ENCODE data around the gene FLT1. TPM values are rescaled to one million over a fixed set of nuclear protein-coding genes. Genes with fewer than 3 reads are reported as not detected.

FLT1 gene
- total RNA-seq, 4 donors from 2014 or later, result 19.3 to 48.6 (median 24.4) TPM

- Histone ChIP-seq H3K27me3 (no peaks in the 10 kb centered on the region), H3K9me3 (no peaks in the 10 kb centered on the region), H3K4me1 (no peaks in the 10 kb centered on the region), H3K36me3 (no peaks in the 10 kb centered on the region), H3K4me3 (no peak overlapping the region), H3K27ac (no peak overlapping the region)
- 65 to 71% methylated on average over 6 of the region's 6 CpGs for WGBS, 2 donors
- TF ChIP-seq EP300 (IDR thresholded peaks at IDR 0.05) (no peak), POLR2A (IDR thresholded peaks at IDR 0.05) (no peak)
- TF ChIP-seq, protein P1, sequence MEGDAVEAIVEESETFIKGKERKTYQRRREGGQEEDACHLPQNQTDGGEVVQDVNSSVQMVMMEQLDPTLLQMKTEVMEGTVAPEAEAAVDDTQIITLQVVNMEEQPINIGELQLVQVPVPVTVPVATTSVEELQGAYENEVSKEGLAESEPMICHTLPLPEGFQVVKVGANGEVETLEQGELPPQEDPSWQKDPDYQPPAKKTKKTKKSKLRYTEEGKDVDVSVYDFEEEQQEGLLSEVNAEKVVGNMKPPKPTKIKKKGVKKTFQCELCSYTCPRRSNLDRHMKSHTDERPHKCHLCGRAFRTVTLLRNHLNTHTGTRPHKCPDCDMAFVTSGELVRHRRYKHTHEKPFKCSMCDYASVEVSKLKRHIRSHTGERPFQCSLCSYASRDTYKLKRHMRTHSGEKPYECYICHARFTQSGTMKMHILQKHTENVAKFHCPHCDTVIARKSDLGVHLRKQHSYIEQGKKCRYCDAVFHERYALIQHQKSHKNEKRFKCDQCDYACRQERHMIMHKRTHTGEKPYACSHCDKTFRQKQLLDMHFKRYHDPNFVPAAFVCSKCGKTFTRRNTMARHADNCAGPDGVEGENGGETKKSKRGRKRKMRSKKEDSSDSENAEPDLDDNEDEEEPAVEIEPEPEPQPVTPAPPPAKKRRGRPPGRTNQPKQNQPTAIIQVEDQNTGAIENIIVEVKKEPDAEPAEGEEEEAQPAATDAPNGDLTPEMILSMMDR (IDR thresholded peaks at IDR 0.05), result no peak
- no peak for DNase-seq (ENCODE audit: low spot score in 2 of 2)
Measured at GRCh38 chr13:28503182-28503967, 8.4 kb upstream of the FLT1 start.

DNA sequence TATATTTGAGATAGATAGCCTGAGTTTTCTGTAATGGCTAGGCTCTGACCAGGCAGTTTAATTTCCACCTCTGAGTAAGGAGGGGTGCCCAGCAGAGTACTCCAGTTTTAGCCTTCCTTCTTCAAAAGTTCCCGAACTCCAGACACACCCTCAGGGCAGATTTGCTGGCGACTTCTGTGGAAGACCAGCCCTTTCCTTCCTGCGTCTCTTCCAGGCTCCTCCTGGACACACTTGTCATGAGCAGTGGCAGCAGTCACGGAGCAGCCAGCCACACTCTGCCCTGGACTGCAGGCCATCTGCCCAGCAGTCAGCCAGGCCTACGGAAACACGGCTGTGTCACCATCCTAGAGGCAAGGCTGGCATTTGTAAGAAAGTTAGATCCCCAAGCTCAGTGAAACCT is 6.6 kb upstream of the FLT1 start:
- no peaks in the 10 kb centered on the region for H3K9me3 ChIP-seq
- 59 to 60% methylated on average over 6 of the region's 6 CpGs for WGBS, 2 donors

DNA sequence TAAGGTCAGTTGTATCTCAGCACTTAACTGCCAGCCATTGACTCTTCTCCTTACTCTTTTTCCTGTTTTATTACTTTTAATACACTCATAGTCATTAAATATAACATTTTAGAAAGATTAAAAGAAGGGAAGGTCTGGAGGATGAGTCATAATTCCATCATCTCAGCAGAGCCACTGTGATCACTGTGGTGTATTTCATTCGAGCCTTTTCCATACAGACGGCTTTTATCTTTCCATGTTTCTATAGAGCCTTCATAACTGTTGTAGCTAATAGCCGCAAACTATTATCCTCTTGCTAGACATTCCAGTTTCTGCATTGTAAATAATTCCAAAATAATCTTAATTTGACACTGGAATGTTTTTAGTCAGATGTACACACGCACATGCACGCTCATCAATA is 4.7 kb upstream of the FLT1 start:
- no peaks in the 10 kb centered on the region for H3K36me3 ChIP-seq
- no peak overlapping the region for H3K27ac ChIP-seq
- no peaks in the 10 kb centered on the region for H3K9me3 ChIP-seq
- no peak for DNase-seq (ENCODE audit: low spot score in 2 of 2)
- peaks cover 0 to 11% of the 10 kb centered on the region in 2 donors for H3K27me3 ChIP-seq
- H3K4me1 ChIP-seq, result peaks cover 0 to 12% (median 6%) of the 10 kb centered on the region in 4 donors
- 46 to 59% methylated on average over 5 of the region's 5 CpGs for WGBS, 2 donors
- TF ChIP-seq POLR2A (IDR thresholded peaks at IDR 0.05) (no peak), EP300 (IDR thresholded peaks at IDR 0.05) (no peak)
- TF ChIP-seq, protein P1 (IDR thresholded peaks at IDR 0.05), result no peak
- H3K4me3 ChIP-seq, result no peak overlapping the region

More for the DNA sequence above, 6.6 kb upstream of the FLT1 start:
- TF ChIP-seq EP300 (IDR thresholded peaks at IDR 0.05) (peak in 1 of 2 donors; percentile 30), POLR2A (IDR thresholded peaks at IDR 0.05) (no peak)
- TF ChIP-seq, protein P1 (IDR thresholded peaks at IDR 0.05), result no peak
- H3K36me3 ChIP-seq, result no peaks in the 10 kb centered on the region
- H3K27me3 ChIP-seq, result no peaks in the 10 kb centered on the region
- no peak for DNase-seq (ENCODE audit: low spot score in 2 of 2)
- H3K4me3 ChIP-seq, result no peak overlapping the region
- H3K4me1 ChIP-seq, result no peaks in the 10 kb centered on the region
- H3K27ac ChIP-seq, result no peak overlapping the region

DNA sequence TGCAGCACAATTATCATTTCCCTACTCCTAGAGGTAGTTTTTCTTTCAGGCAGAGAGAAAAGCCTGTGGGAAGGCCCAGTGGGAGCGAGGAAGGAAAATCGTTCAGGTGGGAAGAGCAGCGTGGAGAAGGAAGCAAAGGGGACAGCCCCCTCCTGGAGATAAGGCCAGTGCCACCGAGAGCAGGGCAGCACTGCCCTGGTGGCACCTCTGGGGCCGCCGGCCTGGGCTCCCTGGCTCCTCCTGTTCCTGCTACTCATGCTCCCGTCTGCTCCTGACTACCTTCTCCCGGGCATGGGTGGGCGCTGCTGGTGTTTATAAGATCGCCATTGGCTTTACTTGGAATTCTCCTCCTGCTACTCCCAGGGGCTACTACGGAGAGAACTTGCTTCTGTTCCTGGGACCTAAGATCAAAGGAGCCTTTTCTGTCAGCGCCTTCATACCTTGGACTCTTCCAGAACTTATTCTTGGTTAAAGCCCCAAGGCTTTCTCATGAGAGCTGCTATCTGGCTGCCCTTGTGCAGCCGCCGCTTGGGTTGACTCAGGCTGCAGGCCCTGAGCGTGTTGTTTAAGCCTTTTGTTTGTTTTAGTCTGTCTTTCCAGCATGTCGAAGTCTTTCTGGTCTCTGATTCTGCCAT is 3.7 kb upstream of the FLT1 start:
- DNase-seq (ENCODE audit: low spot score in 2 of 2), result no peak
- Histone ChIP-seq H3K36me3 (no peaks in the 10 kb centered on the region), H3K9me3 (no peaks in the 10 kb centered on the region), H3K27me3 (peaks cover 0 to 21% of the 10 kb centered on the region in 2 donors), H3K4me1 (peaks cover 0 to 22% (median 14%) of the 10 kb centered on the region in 4 donors), H3K27ac (no peak overlapping the region), H3K4me3 (no peak overlapping the region)
- 68 to 76% methylated on average over 16 of the region's 16 CpGs for WGBS, 2 donors
- TF ChIP-seq EP300 (IDR thresholded peaks at IDR 0.05) (no peak), POLR2A (IDR thresholded peaks at IDR 0.05) (no peak)
- TF ChIP-seq, protein P1 (IDR thresholded peaks at IDR 0.05), result no peak
